Measurements from ENCODE around the gene MAPK9.

MAPK9 gene

DNA sequence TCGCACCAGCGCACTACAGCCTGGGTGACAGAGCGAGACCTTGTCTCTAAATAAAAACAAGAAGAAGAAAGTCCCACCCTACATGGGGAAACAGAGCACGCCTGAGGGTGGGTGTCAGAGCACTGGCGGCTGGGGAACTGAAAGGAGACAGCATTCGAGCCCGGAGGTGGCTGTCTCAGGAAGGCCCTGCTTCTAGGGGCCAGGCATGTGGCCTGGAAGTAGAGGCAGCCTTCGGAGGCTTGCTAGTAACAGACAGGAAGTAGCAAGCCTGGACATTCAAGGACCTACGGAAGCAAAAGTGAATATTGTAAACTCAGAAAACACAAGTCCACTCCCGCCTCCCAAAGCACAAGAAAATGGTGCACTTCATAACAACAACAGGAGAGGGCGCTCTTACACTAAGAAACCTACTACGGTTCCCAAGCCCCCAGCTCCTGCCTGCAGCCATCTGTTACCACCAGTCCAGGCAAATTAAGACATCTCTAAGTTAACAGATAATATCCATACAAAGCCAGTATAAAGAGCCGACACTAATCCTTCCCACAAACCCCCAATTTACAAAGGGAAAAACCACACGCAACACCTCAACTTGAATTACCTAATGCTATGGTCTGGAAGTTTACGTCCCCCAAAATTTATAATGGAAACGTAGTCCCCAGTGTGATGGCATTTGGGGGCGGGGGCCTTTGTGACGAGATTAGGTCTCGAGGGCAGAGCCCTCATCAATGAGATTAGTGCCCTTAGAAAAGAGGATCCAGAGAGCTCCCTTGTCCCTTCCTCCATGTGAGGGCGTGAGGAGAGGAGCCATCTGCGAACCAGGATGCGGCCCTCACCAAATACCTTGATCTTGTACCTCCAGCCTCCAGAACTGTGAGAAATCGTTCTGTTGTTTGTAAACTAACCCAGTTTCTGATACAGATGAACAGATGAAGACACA is 90.6 kb downstream of the MAPK9 start:
- DNase-seq = no peak

GRCh38 chr5:180199390-180199789 is 92.5 kb downstream of the MAPK9 start:
- no peak for DNase-seq

- DNase-seq = no peak
Observed at GRCh38 chr5:180198208-180198607, 93.7 kb downstream of the MAPK9 start.

DNA sequence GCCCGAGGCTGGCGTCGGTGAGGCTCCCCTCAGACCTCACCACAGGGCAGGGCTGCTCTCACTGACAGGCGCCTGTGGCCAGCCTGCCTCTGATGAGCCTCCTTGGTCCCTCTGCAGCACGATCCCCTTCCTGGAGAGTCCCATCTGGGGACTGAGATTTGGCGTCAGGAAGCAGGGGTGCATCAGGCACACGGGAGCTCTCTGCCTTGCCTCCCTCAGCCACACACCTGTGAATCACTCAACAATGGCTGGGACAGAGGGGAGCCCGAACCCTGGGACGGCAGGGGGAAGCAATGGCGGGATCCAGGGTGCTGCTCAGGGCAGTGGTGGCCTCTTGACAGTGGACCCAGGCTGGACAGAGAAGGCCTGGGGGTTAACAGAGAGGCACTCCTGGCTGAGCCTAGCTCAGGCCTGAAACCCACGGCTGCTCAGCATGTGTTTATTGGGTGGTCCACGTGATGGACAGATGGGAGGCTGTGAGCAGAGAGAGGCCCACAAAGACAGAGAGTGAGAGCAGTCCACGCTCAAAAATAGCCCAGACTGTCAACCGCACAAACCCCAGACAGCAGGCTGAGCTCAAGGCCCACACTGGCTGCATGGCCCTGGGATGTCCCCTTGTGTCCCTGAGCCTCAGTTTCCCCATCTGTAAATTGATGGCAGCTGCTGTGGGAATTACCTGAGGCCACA is 94.7 kb downstream of the MAPK9 start:
- no peak for DNase-seq

DNA sequence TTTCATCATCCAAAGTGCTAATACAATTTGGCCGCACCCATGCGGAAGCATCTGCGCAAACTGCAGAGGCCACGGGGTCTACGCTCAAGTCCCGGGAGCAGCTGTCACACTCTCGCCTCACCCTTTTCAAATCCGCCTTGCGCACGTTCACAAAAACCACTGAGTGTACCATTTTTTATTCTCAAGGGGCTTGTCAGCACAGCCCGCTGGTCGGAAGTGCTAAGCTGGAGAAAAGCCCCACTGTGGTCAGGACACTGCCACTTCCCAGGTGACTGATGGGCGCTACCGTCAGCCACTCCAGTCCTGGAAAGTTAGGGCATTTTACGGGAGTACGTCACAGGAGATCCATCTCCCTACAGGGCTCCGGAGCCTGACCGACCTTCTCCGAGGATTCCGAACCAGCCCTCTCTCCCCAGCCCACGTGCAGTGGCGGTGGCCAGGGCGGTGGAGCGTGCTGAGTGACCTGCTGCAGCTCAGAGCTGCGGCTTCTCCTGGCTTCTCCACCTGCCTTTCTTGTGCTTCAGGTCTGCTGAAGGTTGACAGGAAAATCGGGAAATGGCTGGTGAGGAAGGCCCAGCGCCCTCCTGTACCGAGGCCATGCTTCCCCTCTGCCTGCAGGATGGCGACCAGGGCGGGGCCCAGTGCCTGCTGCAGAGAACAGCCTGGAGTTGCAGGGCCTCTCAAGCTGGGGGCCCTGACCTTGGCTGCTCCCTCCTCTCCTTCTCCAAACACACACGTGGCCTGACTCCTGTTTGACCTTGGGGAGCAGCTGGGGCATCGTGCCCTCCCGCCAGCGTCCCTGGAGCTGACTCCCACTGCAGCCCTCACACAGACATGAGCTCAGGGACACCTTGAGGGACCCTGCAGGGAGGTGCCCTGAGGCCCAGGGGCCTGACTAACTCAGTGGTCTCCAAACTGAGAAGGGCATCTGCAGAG is 97.2 kb downstream of the MAPK9 start:
- DNase-seq = no peak

DNA sequence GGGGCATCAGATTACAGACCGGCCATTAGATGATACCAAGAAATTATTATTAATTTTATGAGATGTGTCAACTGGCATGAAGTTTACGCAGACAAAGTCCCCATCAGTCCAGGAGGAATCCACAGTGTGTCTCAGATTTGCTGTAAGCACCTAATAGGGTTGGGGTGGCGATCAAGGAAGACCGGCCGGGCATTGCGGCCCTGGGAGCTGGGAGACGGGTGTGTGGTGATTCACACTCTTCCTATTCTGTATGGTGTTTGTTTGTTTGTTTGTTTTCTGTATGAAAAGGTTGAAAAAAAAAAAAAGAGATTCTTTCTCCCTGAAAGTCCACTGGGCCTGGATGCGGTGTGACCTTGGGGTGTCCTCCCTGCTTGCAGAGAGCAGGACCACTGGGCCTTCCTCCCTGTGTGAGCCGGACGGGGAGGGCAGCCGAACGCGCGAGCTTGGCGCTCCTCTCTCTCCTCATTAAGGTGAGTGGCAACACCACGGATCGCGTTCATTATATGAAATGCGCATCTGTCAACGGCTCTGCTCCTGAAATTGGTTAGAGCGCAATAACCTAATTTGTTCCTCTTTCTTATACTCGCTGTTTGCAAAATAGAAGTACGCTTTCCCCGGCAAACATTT is 98.0 kb downstream of the MAPK9 start:
- no peak for DNase-seq

- no peak for DNase-seq
Observed at GRCh38 chr5:180191716-180192115, 100.2 kb downstream of the MAPK9 start.

DNA sequence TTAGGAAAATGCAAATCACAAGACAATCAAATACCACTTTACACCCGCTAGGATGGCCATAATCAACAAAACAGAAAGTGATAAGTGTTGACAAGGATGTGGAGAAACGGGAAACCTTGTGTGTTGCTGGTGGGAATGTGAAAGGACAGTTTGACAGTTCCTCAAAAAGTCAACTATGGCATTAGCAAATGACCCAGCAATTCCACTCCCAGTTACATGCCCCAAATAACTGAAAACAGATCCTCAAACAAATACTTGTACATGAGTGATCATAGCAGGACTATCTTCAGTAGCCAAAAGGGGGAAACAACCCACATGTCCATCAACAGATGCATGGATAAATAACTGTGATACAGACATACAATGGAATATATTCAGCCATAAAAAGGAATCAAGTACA is 104.1 kb downstream of the MAPK9 start:
- no peak for DNase-seq
